ENCODE results near the gene SRRT. TPM values are rescaled to one million over a fixed set of nuclear protein-coding genes. Genes with fewer than 3 reads are reported as not detected.
A peak's percentile ranks its signal among the peaks of the same experiment; 100 is the strongest.

SRRT gene
- total RNA-seq, 1 donor from 2014 or later = 302 TPM

GRCh38 chr7:100891568-100892247 is 16.8 kb downstream of the SRRT start:
- Mint-ChIP-seq H3K36me3 (ENCODE audit: insufficient read depth) (peaks cover 14% of the 10 kb centered on the region), H3K4me3 (ENCODE audit: low read depth) (peak overlapping the region; percentile 80), H3K9me3 (ENCODE audit: low read depth) (no peaks in the 10 kb centered on the region), H3K27me3 (peaks cover 8% of the 10 kb centered on the region), H3K27ac (peak overlapping the region; percentile 95), H3K4me1 (ENCODE audit: low read depth) (peaks cover 31% of the 10 kb centered on the region)
- TF ChIP-seq, protein P1, sequence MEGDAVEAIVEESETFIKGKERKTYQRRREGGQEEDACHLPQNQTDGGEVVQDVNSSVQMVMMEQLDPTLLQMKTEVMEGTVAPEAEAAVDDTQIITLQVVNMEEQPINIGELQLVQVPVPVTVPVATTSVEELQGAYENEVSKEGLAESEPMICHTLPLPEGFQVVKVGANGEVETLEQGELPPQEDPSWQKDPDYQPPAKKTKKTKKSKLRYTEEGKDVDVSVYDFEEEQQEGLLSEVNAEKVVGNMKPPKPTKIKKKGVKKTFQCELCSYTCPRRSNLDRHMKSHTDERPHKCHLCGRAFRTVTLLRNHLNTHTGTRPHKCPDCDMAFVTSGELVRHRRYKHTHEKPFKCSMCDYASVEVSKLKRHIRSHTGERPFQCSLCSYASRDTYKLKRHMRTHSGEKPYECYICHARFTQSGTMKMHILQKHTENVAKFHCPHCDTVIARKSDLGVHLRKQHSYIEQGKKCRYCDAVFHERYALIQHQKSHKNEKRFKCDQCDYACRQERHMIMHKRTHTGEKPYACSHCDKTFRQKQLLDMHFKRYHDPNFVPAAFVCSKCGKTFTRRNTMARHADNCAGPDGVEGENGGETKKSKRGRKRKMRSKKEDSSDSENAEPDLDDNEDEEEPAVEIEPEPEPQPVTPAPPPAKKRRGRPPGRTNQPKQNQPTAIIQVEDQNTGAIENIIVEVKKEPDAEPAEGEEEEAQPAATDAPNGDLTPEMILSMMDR (IDR thresholded peaks at IDR 0.05; ENCODE audit: unreplicated experiment) = no peak
- DNase-seq (ENCODE audit: low spot score, unreplicated experiment) = no peak

- Mint-ChIP-seq H3K4me1 (ENCODE audit: low read depth) (peaks cover 33% of the 10 kb centered on the region), H3K4me3 (ENCODE audit: low read depth) (peak overlapping the region; percentile 80), H3K27me3 (peaks cover 13% of the 10 kb centered on the region), H3K36me3 (ENCODE audit: insufficient read depth) (peaks cover 7% of the 10 kb centered on the region), H3K9me3 (ENCODE audit: low read depth) (no peaks in the 10 kb centered on the region), H3K27ac (no peak overlapping the region)
- DNase-seq (ENCODE audit: low spot score, unreplicated experiment) = no peak
- TF ChIP-seq, protein P1 (IDR thresholded peaks at IDR 0.05; ENCODE audit: unreplicated experiment) = no peak
Measured at GRCh38 chr7:100892364-100893317, 17.7 kb downstream of the SRRT start.

- TF ChIP-seq, protein P1 (IDR thresholded peaks at IDR 0.05; ENCODE audit: unreplicated experiment) = no peak
- H3K36me3 Mint-ChIP-seq (ENCODE audit: insufficient read depth) = peaks cover 2% of the 10 kb centered on the region
- H3K4me3 Mint-ChIP-seq (ENCODE audit: low read depth) = no peak overlapping the region
- DNase-seq (ENCODE audit: low spot score, unreplicated experiment) = no peak
- no peak overlapping the region for H3K27ac Mint-ChIP-seq
- no peaks in the 10 kb centered on the region for H3K9me3 Mint-ChIP-seq (ENCODE audit: low read depth)
- H3K27me3 Mint-ChIP-seq = peaks cover 20% of the 10 kb centered on the region
- peaks cover 27% of the 10 kb centered on the region for H3K4me1 Mint-ChIP-seq (ENCODE audit: low read depth)
Measured at GRCh38 chr7:100893318-100893895, 18.5 kb downstream of the SRRT start.

- Mint-ChIP-seq H3K36me3 (ENCODE audit: insufficient read depth) (no peaks in the 10 kb centered on the region), H3K9me3 (ENCODE audit: low read depth) (no peaks in the 10 kb centered on the region), H3K27ac (peak overlapping the region; percentile 21), H3K27me3 (peaks cover 20% of the 10 kb centered on the region), H3K4me3 (ENCODE audit: low read depth) (peak overlapping the region; percentile 45), H3K4me1 (ENCODE audit: low read depth) (peaks cover 24% of the 10 kb centered on the region)
- TF ChIP-seq, protein P1 (IDR thresholded peaks at IDR 0.05; ENCODE audit: unreplicated experiment) = no peak
- DNase-seq (ENCODE audit: low spot score, unreplicated experiment) = no peak
Measured at GRCh38 chr7:100893910-100894721, 19.2 kb downstream of the SRRT start.

Data from progenitor cell of endocrine pancreas (in vitro differentiated cells).